Testis (tissue), 3 donors: Measurements from ENCODE around the gene ARHGDIG. TPM values are rescaled to one million over a fixed set of nuclear protein-coding genes. Genes with fewer than 3 reads are reported as not detected.

Experiments used
- DNase-seq: peaks from one replicate; pipeline ENCODE4 v3.0.0-alpha.2; 2019
- H3K27ac ChIP-seq, 2 donors: fragments of 200-600 bp; sonication (generic); one replicate each; pipeline ENCODE4 v1.5.1; 2019
- H3K27me3 ChIP-seq: fragments of 200-600 bp; sonication (generic); one replicate; pipeline ENCODE4 v1.5.1; 2019
- H3K36me3 ChIP-seq: fragments of 200-600 bp; sonication (generic); one replicate; pipeline ENCODE4 v1.5.1; 2017; ENCODE audit warnings: low read depth; ENCODE audit errors: missing control alignments
- H3K4me1 ChIP-seq: fragments of 200-600 bp; sonication (generic); one replicate; pipeline ENCODE4 v1.5.1; 2019
- H3K4me3 ChIP-seq, 2 donors: fragments of 200-600 bp; sonication (generic); one replicate each; pipeline ENCODE4 v1.5.1; 2017 to 2019
- H3K9me3 ChIP-seq: fragments of 200-600 bp; sonication (generic); one replicate; pipeline ENCODE4 v1.5.1; 2017
- POLR2A ChIP-seq: fragments of 450-650 bp; IDR thresholded peaks from one replicate; pipeline ENCODE4 v1.6.1; 2017; ENCODE audit warnings: antibody characterized with exemption, mild to moderate bottlenecking, moderate library complexity
- WGBS, 2 donors: methylation state at CpG; one replicate each; pipeline ENCODE4 v1.1.5; 2018; 5-methylcytosine and 5-hydroxymethylcytosine counted together
- intact Hi-C: fragments of 100-400 bp; cut with DNase I; formaldehyde crosslinking; loops from one replicate; pipeline ENCODE4 v1.15.1; 2023; ENCODE audit warnings: low total_unique reads
- polyA plus RNA-seq: library from polyadenylated mRNA; stranded (reverse); fragments of 350-450 nt; fragmentation: Illumina TruSeq; extraction: RNeasy Lipid Tissue Mini Kit (QIAGEN cat#74804); gene quantifications from one replicate; pipeline ENCODE4 v1.2.3, GENCODE V29; 2014; ENCODE audit warnings: low read depth, low replicate concordance; ENCODE audit not compliant: insufficient read depth
- total RNA-seq, 2 donors: library from RNA; depleted of rRNA; stranded (reverse); fragments of >200 nt; gene quantifications; one replicate each; pipeline ENCODE4 v1.2.3, GENCODE V29; 2016
- TF ChIP-seq, protein P1 (sequence below), 3 experiments: fragments of 450-650 bp in 2 of 3; fragments of 200-600 bp in 1 of 3; sonication (generic) in 1 of 3; IDR thresholded peaks; one replicate each; pipeline ENCODE4 v1.5.1; 2016 to 2019; ENCODE audit warnings: antibody characterized with exemption in 3 of 3, mild to moderate bottlenecking in 2 of 3, moderate library complexity in 1 of 3

Gene ARHGDIG
- total and polyA plus RNA-seq, 3 donors from 2014 or later: 2.9 to 7.7 (median 6.6) TPM

- H3K27ac ChIP-seq: no peak overlapping the region
- H3K27me3 ChIP-seq: no peaks in the 10 kb centered on the region
- intact Hi-C loops: no loop called here
- 96% methylated on average over 14 of the region's 14 CpGs; no CpG with 5 or more reads in 1 of the 2 donors for WGBS, 2 donors
- TF ChIP-seq, protein P1, sequence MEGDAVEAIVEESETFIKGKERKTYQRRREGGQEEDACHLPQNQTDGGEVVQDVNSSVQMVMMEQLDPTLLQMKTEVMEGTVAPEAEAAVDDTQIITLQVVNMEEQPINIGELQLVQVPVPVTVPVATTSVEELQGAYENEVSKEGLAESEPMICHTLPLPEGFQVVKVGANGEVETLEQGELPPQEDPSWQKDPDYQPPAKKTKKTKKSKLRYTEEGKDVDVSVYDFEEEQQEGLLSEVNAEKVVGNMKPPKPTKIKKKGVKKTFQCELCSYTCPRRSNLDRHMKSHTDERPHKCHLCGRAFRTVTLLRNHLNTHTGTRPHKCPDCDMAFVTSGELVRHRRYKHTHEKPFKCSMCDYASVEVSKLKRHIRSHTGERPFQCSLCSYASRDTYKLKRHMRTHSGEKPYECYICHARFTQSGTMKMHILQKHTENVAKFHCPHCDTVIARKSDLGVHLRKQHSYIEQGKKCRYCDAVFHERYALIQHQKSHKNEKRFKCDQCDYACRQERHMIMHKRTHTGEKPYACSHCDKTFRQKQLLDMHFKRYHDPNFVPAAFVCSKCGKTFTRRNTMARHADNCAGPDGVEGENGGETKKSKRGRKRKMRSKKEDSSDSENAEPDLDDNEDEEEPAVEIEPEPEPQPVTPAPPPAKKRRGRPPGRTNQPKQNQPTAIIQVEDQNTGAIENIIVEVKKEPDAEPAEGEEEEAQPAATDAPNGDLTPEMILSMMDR (IDR thresholded peaks at IDR 0.05): no peak
- no peak for TF ChIP-seq POLR2A
- H3K9me3 ChIP-seq: no peaks in the 10 kb centered on the region
- DNase-seq: no peak
- no peak overlapping the region for H3K4me3 ChIP-seq
- no peaks in the 10 kb centered on the region for H3K4me1 ChIP-seq
- no peaks in the 10 kb centered on the region for H3K36me3 ChIP-seq
These were observed 15.9 kb downstream of the ARHGDIG start for GRCh38 chr16:296276-296675.

DNA sequence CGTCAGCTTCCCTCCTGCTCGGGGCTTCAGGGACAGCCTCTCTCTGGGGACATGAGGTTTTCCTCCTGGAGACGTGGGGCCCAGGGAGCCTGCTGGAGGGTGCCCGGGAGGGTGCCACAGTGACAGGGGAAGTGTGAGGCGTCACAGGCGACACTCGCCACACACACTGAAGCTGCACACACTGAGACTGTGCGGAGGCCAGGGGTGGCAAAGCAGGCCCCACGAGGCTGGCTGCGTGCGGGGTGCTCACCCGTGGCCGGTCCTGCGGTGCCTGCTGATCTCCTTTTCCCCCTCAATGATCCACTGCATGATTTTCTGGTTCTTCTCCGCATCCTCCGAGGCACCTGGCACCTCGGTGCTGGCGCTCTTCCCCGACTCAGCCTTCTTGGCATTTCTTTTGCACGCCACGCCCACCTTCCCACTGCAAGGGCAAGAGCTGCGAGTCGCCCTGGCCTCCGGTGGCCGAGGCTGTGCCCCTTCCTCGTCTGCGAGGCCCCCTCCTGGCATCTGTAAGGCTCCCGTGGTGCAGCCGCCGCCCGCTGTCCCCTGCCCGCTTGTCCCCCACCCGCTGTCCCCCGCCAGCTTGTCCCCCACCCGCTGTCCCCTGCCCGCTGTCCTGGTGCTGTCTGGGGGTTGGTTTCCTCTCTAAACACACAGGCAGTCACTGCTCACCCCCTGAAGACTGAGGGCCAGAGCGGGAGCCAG lies 16.6 kb downstream of the ARHGDIG start:
- TF ChIP-seq POLR2A: no peak
- TF ChIP-seq, protein P1 (IDR thresholded peaks at IDR 0.05): no peak
- intact Hi-C loops: no loop called here
- 90 to 92% methylated on average over 22 to 37 of the region's 37 CpGs for WGBS, 2 donors
- Histone ChIP-seq H3K4me3 (no peak overlapping the region), H3K36me3 (no peaks in the 10 kb centered on the region), H3K27me3 (no peaks in the 10 kb centered on the region), H3K27ac (no peak overlapping the region), H3K4me1 (no peaks in the 10 kb centered on the region), H3K9me3 (no peaks in the 10 kb centered on the region)
- DNase-seq: no peak

GRCh38 chr16:297832-298231 lies 17.4 kb downstream of the ARHGDIG start:
- no peak overlapping the region for H3K4me3 ChIP-seq
- no peaks in the 10 kb centered on the region for H3K9me3 ChIP-seq
- H3K27ac ChIP-seq: no peak overlapping the region
- TF ChIP-seq POLR2A: no peak
- TF ChIP-seq, protein P1 (IDR thresholded peaks at IDR 0.05): no peak
- WGBS, 2 donors: 95 to 100% methylated on average over 9 to 21 of the region's 32 CpGs
- no peak for DNase-seq
- intact Hi-C loops: no loop called here
- no peaks in the 10 kb centered on the region for H3K27me3 ChIP-seq
- no peaks in the 10 kb centered on the region for H3K4me1 ChIP-seq
- H3K36me3 ChIP-seq: no peaks in the 10 kb centered on the region

DNA sequence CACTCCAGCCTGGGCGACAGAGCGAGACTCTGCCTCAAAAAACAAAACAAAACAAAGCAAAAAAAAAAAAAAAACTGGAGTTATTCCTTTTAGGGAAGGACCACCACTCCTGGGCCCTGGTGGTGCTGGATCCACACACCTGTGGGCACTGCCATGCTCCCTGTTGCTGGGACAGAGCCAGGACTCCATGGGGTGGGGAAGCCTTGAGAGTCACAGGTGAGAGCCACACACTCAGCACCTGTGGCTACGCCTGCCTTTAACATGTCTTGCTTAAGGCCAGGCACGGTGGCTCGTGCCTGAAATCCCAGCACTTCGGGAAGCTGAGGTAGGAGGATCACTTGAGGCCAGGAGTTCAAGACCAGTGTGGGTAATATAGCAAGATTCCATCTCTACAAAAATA lies 20.8 kb downstream of the ARHGDIG start:
- Histone ChIP-seq H3K27me3 (no peaks in the 10 kb centered on the region), H3K36me3 (no peaks in the 10 kb centered on the region), H3K27ac (no peak overlapping the region), H3K4me3 (no peak overlapping the region), H3K4me1 (peaks cover 2% of the 10 kb centered on the region), H3K9me3 (no peaks in the 10 kb centered on the region)
- DNase-seq: no peak
- no peak for TF ChIP-seq POLR2A
- TF ChIP-seq, protein P1 (IDR thresholded peaks at IDR 0.05): no peak
- intact Hi-C loops: no loop called here
- 92 to 96% methylated on average over 6 of the region's 6 CpGs for WGBS, 2 donors

GRCh38 chr16:301950-302349 lies 21.6 kb downstream of the ARHGDIG start:
- DNase-seq: no peak
- Histone ChIP-seq H3K4me3 (no peak overlapping the region), H3K4me1 (peaks cover 6% of the 10 kb centered on the region), H3K27ac (no peak overlapping the region), H3K9me3 (no peaks in the 10 kb centered on the region), H3K27me3 (no peaks in the 10 kb centered on the region), H3K36me3 (no peaks in the 10 kb centered on the region)
- TF ChIP-seq, protein P1 (IDR thresholded peaks at IDR 0.05): no peak
- no peak for TF ChIP-seq POLR2A
- 97 to 100% methylated on average over 2 to 13 of the region's 13 CpGs for WGBS, 2 donors
- intact Hi-C loops: no loop called here
